Activated T-cell treated with anti-CD3 and anti-CD28 coated beads, Interleukin-2, amount 50 U/mL, for 48 hours (primary cell): Measurements from ENCODE around the gene DOP1A.
"Not testable (repeated sequence)": the region's sequence is repeated elsewhere in the genome, so short reads cannot be mapped to it uniquely, and the experiment has no call there.

Experiments
- DNase-seq, 2 experiments: peaks; one replicate each; pipeline ENCODE4 v3.0.0-alpha.2; 2020

DOP1A gene

GRCh38 chr6:83155794-83156193, 88.3 kb downstream of the DOP1A start:
- DNase-seq, result no peak

- no peak for DNase-seq
Observed at GRCh38 chr6:83160167-83160566, 92.7 kb downstream of the DOP1A start.

GRCh38 chr6:83167726-83168278, 100.3 kb downstream of the DOP1A start:
- DNase-seq, result no peak

GRCh38 chr6:83168556-83168955, 101.1 kb downstream of the DOP1A start:
- no peak for DNase-seq

GRCh38 chr6:83169106-83169505, 101.6 kb downstream of the DOP1A start:
- no peak for DNase-seq

- no peak for DNase-seq
Observed at GRCh38 chr6:83169511-83169910, 102.0 kb downstream of the DOP1A start.

- DNase-seq, result no peak
Observed at GRCh38 chr6:83176246-83176645, 108.8 kb downstream of the DOP1A start.

- no peak for DNase-seq
Observed at GRCh38 chr6:83180426-83180950, 113.0 kb downstream of the DOP1A start.

GRCh38 chr6:83182114-83182513, 114.6 kb downstream of the DOP1A start:
- no peak for DNase-seq

GRCh38 chr6:83183082-83183828, 115.8 kb downstream of the DOP1A start:
- DNase-seq, result no peak

- DNase-seq, result no peak
Observed at GRCh38 chr6:83185096-83185495, 117.6 kb downstream of the DOP1A start.

- DNase-seq, result no peak
Observed at GRCh38 chr6:83188501-83188900, 121.0 kb downstream of the DOP1A start.

- DNase-seq, result no peak
Observed at GRCh38 chr6:83190626-83191025, 123.2 kb downstream of the DOP1A start.

GRCh38 chr6:83191974-83192373, 124.5 kb downstream of the DOP1A start:
- DNase-seq, result not testable (repeated sequence)

- no peak for DNase-seq
Observed at GRCh38 chr6:83192456-83192855, 125.0 kb downstream of the DOP1A start.

GRCh38 chr6:83192871-83193746, 125.6 kb downstream of the DOP1A start, which contains the start of the genes PGM3 and RWDD2A:
PGM3 (minus strand) TSS chr6:83193265; CDS start chr6:83191012, 2,253 bp downstream.
RWDD2A (plus strand) TSS chr6:83193357; CDS start chr6:83194452, 1,095 bp downstream.
- DNase-seq, result peak; percentile 90 to 93

GRCh38 chr6:83193747-83194566, 126.5 kb downstream of the DOP1A start:
- DNase-seq, result peak; percentile 35

GRCh38 chr6:83198486-83199172, 131.2 kb downstream of the DOP1A start:
- no peak for DNase-seq

- no peak for DNase-seq
Observed at GRCh38 chr6:83199173-83199862, 131.8 kb downstream of the DOP1A start.

- DNase-seq, result no peak
Observed at GRCh38 chr6:83199863-83200225, 132.4 kb downstream of the DOP1A start.

- DNase-seq, result no peak
Observed at GRCh38 chr6:83202031-83202430, 134.6 kb downstream of the DOP1A start.
